Uterus (tissue), 4 donors: ENCODE data around the gene ARFGEF3. TPM values are rescaled to one million over a fixed set of nuclear protein-coding genes. Genes with fewer than 3 reads are reported as not detected.

Experiments
- DNase-seq, 2 donors: peaks; one replicate each; pipeline ENCODE4 v3.0.0-alpha.2; 2019 to 2020
- H3K27ac ChIP-seq, 2 donors: fragments of 200-600 bp; sonication (generic); 1 replicate in 1 of 2; 2 replicates in 1 of 2; pipeline ENCODE4 v1.5.1; 2016 to 2018
- H3K27me3 ChIP-seq, 2 donors: fragments of 200-600 bp; sonication (generic); one replicate each; pipeline ENCODE4 v1.5.1; 2018 to 2019; ENCODE audit warnings: control low read depth in 1 of 2
- H3K36me3 ChIP-seq, 2 donors: fragments of 200-600 bp; sonication (generic); one replicate each; pipeline ENCODE4 v1.5.1; 2019; ENCODE audit warnings: control low read depth in 1 of 2
- H3K4me1 ChIP-seq, 2 donors: fragments of 200-600 bp; sonication (generic); one replicate each; pipeline ENCODE4 v1.5.1; 2018 to 2019; ENCODE audit warnings: control low read depth in 1 of 2
- H3K4me3 ChIP-seq, 2 donors: fragments of 200-600 bp; sonication (generic); 1 replicate in 1 of 2; 2 replicates in 1 of 2; pipeline ENCODE4 v1.5.1; 2018 to 2019; ENCODE audit warnings: mild to moderate bottlenecking in 1 of 2
- H3K9me3 ChIP-seq, 2 donors: fragments of 200-600 bp; sonication (generic); one replicate each; pipeline ENCODE4 v1.5.1; 2019; ENCODE audit warnings: control low read depth in 1 of 2
- CTCF ChIP-seq, 4 experiments: fragments of 200-600 bp in 2 of 4; fragments of 450-650 bp in 2 of 4; sonication (generic) in 2 of 4; IDR thresholded peaks; one replicate each; pipeline ENCODE4 v1.5.1; 2016 to 2019; ENCODE audit warnings: antibody characterized with exemption in 4 of 4, mild to moderate bottlenecking in 2 of 4, moderate library complexity in 1 of 4
- POLR2A ChIP-seq, 2 donors: fragments of 450-650 bp; IDR thresholded peaks; one replicate each; pipeline ENCODE4 v1.6.1; 2016; ENCODE audit warnings: antibody characterized with exemption in 2 of 2, mild to moderate bottlenecking in 1 of 2, moderate library complexity in 1 of 2
- intact Hi-C: fragments of 100-400 bp; cut with DNase I; formaldehyde crosslinking; loops from one replicate; pipeline ENCODE4 v1.15.1; 2023; ENCODE audit warnings: low total_unique reads
- total RNA-seq, 4 donors: library from RNA; depleted of rRNA in 3 of 4; stranded (reverse); fragments of >200 nt in 3 of 4; gene quantifications; one replicate each; pipeline versions ENCODE4 v1.1.0 to v1.2.4, GENCODE V29; 2014 to 2023
- donor health status: DM: yes; HTN: yes; CAD: no.

The ARFGEF3 gene
- total RNA-seq, 4 donors from 2014 or later, result 0.88 to 5.8 (median 2.4) TPM

- H3K36me3 ChIP-seq, result no peaks in the 10 kb centered on the region
- no peak for TF ChIP-seq POLR2A (IDR thresholded peaks at IDR 0.05)
- no peak for TF ChIP-seq CTCF (IDR thresholded peaks at IDR 0.05)
- DNase-seq, result no peak
- H3K27me3 ChIP-seq, result no peaks in the 10 kb centered on the region
- no peaks in the 10 kb centered on the region for H3K4me1 ChIP-seq
- no peaks in the 10 kb centered on the region for H3K9me3 ChIP-seq
- H3K4me3 ChIP-seq, result no peak overlapping the region
- intact Hi-C loops, result no loop called here
- H3K27ac ChIP-seq, result no peak overlapping the region
Measured at GRCh38 chr6:138302554-138302953, 140.8 kb downstream of the ARFGEF3 start.

GRCh38 chr6:138307352-138307751, 145.6 kb downstream of the ARFGEF3 start:
- H3K4me1 ChIP-seq, result no peaks in the 10 kb centered on the region
- no peaks in the 10 kb centered on the region for H3K27me3 ChIP-seq
- no peaks in the 10 kb centered on the region for H3K36me3 ChIP-seq
- intact Hi-C loops, result no loop called here
- no peak overlapping the region for H3K4me3 ChIP-seq
- H3K9me3 ChIP-seq, result no peaks in the 10 kb centered on the region
- no peak overlapping the region for H3K27ac ChIP-seq
- no peak for DNase-seq
- TF ChIP-seq POLR2A (IDR thresholded peaks at IDR 0.05), result no peak
- no peak for TF ChIP-seq CTCF (IDR thresholded peaks at IDR 0.05)

- H3K9me3 ChIP-seq, result no peaks in the 10 kb centered on the region
- intact Hi-C loops, result no loop called here
- H3K36me3 ChIP-seq, result no peaks in the 10 kb centered on the region
- TF ChIP-seq CTCF (IDR thresholded peaks at IDR 0.05), result peak in 1 of 4 experiments; percentile 15
- no peak for TF ChIP-seq POLR2A (IDR thresholded peaks at IDR 0.05)
- no peak overlapping the region for H3K4me3 ChIP-seq
- H3K4me1 ChIP-seq, result no peaks in the 10 kb centered on the region
- DNase-seq, result peak in 1 of 2 donors; percentile 20
- no peak overlapping the region for H3K27ac ChIP-seq
- no peaks in the 10 kb centered on the region for H3K27me3 ChIP-seq
Measured at GRCh38 chr6:138307816-138308730, 146.3 kb downstream of the ARFGEF3 start.

GRCh38 chr6:138308731-138309110, 147.0 kb downstream of the ARFGEF3 start:
- no peaks in the 10 kb centered on the region for H3K4me1 ChIP-seq
- DNase-seq, result no peak

More at GRCh38 chr6:138308731-138309110, 147.0 kb downstream of the ARFGEF3 start:
- intact Hi-C loops, result no loop called here
- TF ChIP-seq POLR2A (IDR thresholded peaks at IDR 0.05), result no peak
- no peak for TF ChIP-seq CTCF (IDR thresholded peaks at IDR 0.05)
- Histone ChIP-seq H3K9me3 (no peaks in the 10 kb centered on the region), H3K27me3 (no peaks in the 10 kb centered on the region), H3K36me3 (no peaks in the 10 kb centered on the region), H3K27ac (no peak overlapping the region), H3K4me3 (no peak overlapping the region)
